ENCODE results near the gene SSH2. TPM values are rescaled to one million over a fixed set of nuclear protein-coding genes. Genes with fewer than 3 reads are reported as not detected.

Gene SSH2
- polyA plus RNA-seq, 3 donors, result 31.9 to 66.6 (median 54.0) TPM

GRCh38 chr17:29608986-29609385, 321.0 kb downstream of the SSH2 start:
- Histone ChIP-seq H3K9ac (ENCODE audit: insufficient read depth, low read length, poor library complexity, severe bottlenecking) (no peak overlapping the region), H4K20me1 (ENCODE audit: insufficient read depth, low read length) (peaks cover 4% of the 10 kb centered on the region), H3K4me1 (ENCODE audit: control insufficient read depth in 1 of 2, insufficient read depth in 2 of 2, low read length in 2 of 2) (peaks cover 9 to 15% of the 10 kb centered on the region in 2 donors), H3K36me3 (replicated peaks in 1 of 2; ENCODE audit: control insufficient read depth in 1 of 2, insufficient read depth in 2 of 2, low read length in 2 of 2) (no peaks in the 10 kb centered on the region), H3K4me2 (replicated peaks; ENCODE audit: extremely low read depth, low read length, poor library complexity, severe bottlenecking) (no peak overlapping the region), H2AFZ (ENCODE audit: insufficient read depth, low read depth, low read length, poor library complexity, severe bottlenecking) (no peak overlapping the region), H3K27ac (ENCODE audit: low read depth in 1 of 2, low read length in 2 of 2) (no peak overlapping the region), H3K27me3 (ENCODE audit: control insufficient read depth in 2 of 2, insufficient read depth in 2 of 2, low read length in 2 of 2) (peaks cover 0 to 15% of the 10 kb centered on the region in 2 donors), H3K4me3 (replicated peaks in 1 of 3; ENCODE audit: low read depth in 2 of 3, low read length in 3 of 3) (no peak overlapping the region), H3K9me3 (replicated peaks in 1 of 2; ENCODE audit: control insufficient read depth in 1 of 2, insufficient read depth in 1 of 2, low read length in 2 of 2) (no peaks in the 10 kb centered on the region), H3K79me2 (ENCODE audit: insufficient read depth, low read length) (no peaks in the 10 kb centered on the region)
- Mint-ChIP-seq H3K4me1 (peaks cover 5% of the 10 kb centered on the region), H3K27ac (no peak overlapping the region), H3K36me3 (no peaks in the 10 kb centered on the region), H3K9me3 (no peaks in the 10 kb centered on the region), H3K27me3 (ENCODE audit: low read depth in 3 of 3) (peaks cover 7 to 17% (median 11%) of the 10 kb centered on the region in 3 donors), H3K4me3 (no peak overlapping the region)
- intact Hi-C loops (cut with micrococcal nuclease), result no loop called here
- no peak for TF ChIP-seq CTCF (IDR thresholded peaks at IDR 0.05)
- WGBS (ENCODE audit: insufficient coverage), result 89% methylated on average over 12 of the region's 15 CpGs
- DNase-seq, result no peak

- H3K36me3 Mint-ChIP-seq, result no peaks in the 10 kb centered on the region
- no peak for TF ChIP-seq CTCF (IDR thresholded peaks at IDR 0.05)
- peaks cover 0 to 2% of the 10 kb centered on the region in 2 donors for H3K4me1 ChIP-seq (ENCODE audit: control insufficient read depth in 1 of 2, insufficient read depth in 2 of 2, low read length in 2 of 2)
- no peak overlapping the region for H3K4me2 ChIP-seq (replicated peaks; ENCODE audit: extremely low read depth, low read length, poor library complexity, severe bottlenecking)
- no peaks in the 10 kb centered on the region for H3K36me3 ChIP-seq (replicated peaks in 1 of 2; ENCODE audit: control insufficient read depth in 1 of 2, insufficient read depth in 2 of 2, low read length in 2 of 2)
- no peak overlapping the region for H2AFZ ChIP-seq (ENCODE audit: insufficient read depth, low read depth, low read length, poor library complexity, severe bottlenecking)
- H3K27me3 Mint-ChIP-seq (ENCODE audit: low read depth in 3 of 3), result peaks cover 5 to 8% (median 7%) of the 10 kb centered on the region in 3 donors
- no peaks in the 10 kb centered on the region for H4K20me1 ChIP-seq (ENCODE audit: insufficient read depth, low read length)
- intact Hi-C loops (cut with micrococcal nuclease), result no loop called here
- H3K9me3 ChIP-seq (replicated peaks in 1 of 2; ENCODE audit: control insufficient read depth in 1 of 2, insufficient read depth in 1 of 2, low read length in 2 of 2), result no peaks in the 10 kb centered on the region
- no peak overlapping the region for H3K4me3 ChIP-seq (replicated peaks in 1 of 3; ENCODE audit: low read depth in 2 of 3, low read length in 3 of 3)
- H3K27ac Mint-ChIP-seq, result no peak overlapping the region
- no peaks in the 10 kb centered on the region for H3K4me1 Mint-ChIP-seq
- no peaks in the 10 kb centered on the region for H3K9me3 Mint-ChIP-seq
- peaks cover 0 to 6% of the 10 kb centered on the region in 2 donors for H3K27me3 ChIP-seq (ENCODE audit: control insufficient read depth in 2 of 2, insufficient read depth in 2 of 2, low read length in 2 of 2)
- no peaks in the 10 kb centered on the region for H3K79me2 ChIP-seq (ENCODE audit: insufficient read depth, low read length)
- no peak overlapping the region for H3K9ac ChIP-seq (ENCODE audit: insufficient read depth, low read length, poor library complexity, severe bottlenecking)
- no peak for DNase-seq
- 98% methylated on average over 23 of the region's 29 CpGs for WGBS (ENCODE audit: insufficient coverage)
- H3K4me3 Mint-ChIP-seq, result no peak overlapping the region
- H3K27ac ChIP-seq (ENCODE audit: low read depth in 1 of 2, low read length in 2 of 2), result no peak overlapping the region
Measured at GRCh38 chr17:29607557-29608195, 322.4 kb downstream of the SSH2 start.
